K562 (cell line): Measurements from ENCODE around the gene HDAC9. TPM values are rescaled to one million over a fixed set of nuclear protein-coding genes. Genes with fewer than 3 reads are reported as not detected.

Experiments
- ATAC-seq: fragments of 200-7000 bp; cut with Tn5 transposase; 3 replicates; pipeline ENCODE4 v1.9.1; 2020; ENCODE audit warnings: moderate library complexity
- BruUV-seq: library from RNA; stranded (reverse); fragments of 400-500 nt; replicated peaks from 2 replicates; lab custom pipeline; 2021; lab: Mats Ljungman, UMichigan
- CTCF ChIA-PET: fragments of 300-600 bp; formaldehyde crosslinking; extraction: SDS; loops from one replicate; lab custom pipeline; 2021; ENCODE audit warnings: low intra/inter-chr PET ratio; lab: Yijun Ruan, JAX
- POLR2A ChIA-PET: fragments of 300-600, 350-650 bp; sonication (Branson Sonifier 250); formaldehyde crosslinking; extraction: SDS; loops from one replicate; lab custom pipeline; 2021; ENCODE audit warnings: antibody characterized with exemption, inconsistent platforms; lab: Yijun Ruan, JAX
- DNase-seq, 4 experiments: peaks; one replicate each; pipeline versions ENCODE4 v3.0.0 to v3.0.0-alpha.2; 2011 to 2018; ENCODE audit warnings: low spot score in 3 of 4, mixed read lengths in 3 of 4; ENCODE audit errors: extremely low read depth in 1 of 4
- FAIRE-seq: peaks from 2 replicates; lab custom pipeline; 2011; peaks lifted over from hg19 to GRCh38; lab: Jason Lieb, UNC
- H2AFZ ChIP-seq: 2 replicates; pipeline ENCODE4 v1.6.0; 2011; ENCODE audit warnings: low read depth, low read length, control low read depth, inconsistent platforms
- H3K27ac ChIP-seq: fragments of 200-600 bp; 3 replicates; pipeline ENCODE4 v1.8.0; 2011; ENCODE audit warnings: low read depth, mild to moderate bottlenecking, control low read depth, inconsistent platforms, low read length, moderate library complexity, mixed read lengths; ENCODE audit errors: extremely low read depth
- H3K27me3 ChIP-seq, 2 experiments: fragments of 300-600 bp in 1 of 2; 2 replicates in 1 of 2; 3 replicates in 1 of 2; pipeline versions ENCODE4 v1.6.0 to v1.8.0; 2011; ENCODE audit warnings: inconsistent platforms in 2 of 2, low read length in 2 of 2, mild to moderate bottlenecking in 1 of 2, mixed read lengths in 1 of 2, moderate library complexity in 1 of 2; ENCODE audit not compliant: control insufficient read depth in 2 of 2, insufficient read depth in 2 of 2
- H3K36me3 ChIP-seq: fragments of 300-600 bp; 3 replicates; pipeline ENCODE4 v1.8.0; 2011; ENCODE audit warnings: mild to moderate bottlenecking, low read length, inconsistent platforms; ENCODE audit not compliant: control insufficient read depth, insufficient read depth
- H3K4me1 ChIP-seq, 2 experiments: fragments of 200-600 bp in 1 of 2; replicated peaks in 1 of 2; 2 replicates in 1 of 2; 3 replicates in 1 of 2; pipeline versions ENCODE4 v1.5.1 to v1.8.0; 2011; ENCODE audit warnings: inconsistent platforms in 2 of 2, low read length in 2 of 2, mild to moderate bottlenecking in 1 of 2, mixed read lengths in 1 of 2, moderate library complexity in 1 of 2; ENCODE audit not compliant: control insufficient read depth in 2 of 2, insufficient read depth in 2 of 2
- H3K4me2 ChIP-seq: 2 replicates; pipeline ENCODE4 v1.6.1; 2011; ENCODE audit warnings: low read length, control low read depth, inconsistent platforms, mixed read lengths; ENCODE audit not compliant: insufficient read depth
- H3K4me3 ChIP-seq: fragments of 200-600 bp; sonication (generic), shearing (Covaris generic); 2 replicates; pipeline ENCODE4 v1.5.1; 2016; ENCODE audit warnings: control low read depth, inconsistent platforms
- H3K79me2 ChIP-seq: fragments of 200-600 bp; 3 replicates; pipeline ENCODE4 v1.8.0; 2011; ENCODE audit warnings: low read length, inconsistent platforms; ENCODE audit not compliant: control insufficient read depth, insufficient read depth
- H3K9ac ChIP-seq, 2 experiments: 2 replicates each; pipeline versions ENCODE4 v1.6.0 to v1.6.1; 2011; ENCODE audit warnings: low read depth in 2 of 2, low read length in 2 of 2, control low read depth in 1 of 2, inconsistent platforms in 1 of 2, mild to moderate bottlenecking in 1 of 2, mixed read lengths in 1 of 2; ENCODE audit not compliant: insufficient read depth in 1 of 2
- H3K9me1 ChIP-seq: one replicate; pipeline ENCODE4 v1.6.0; 2011; ENCODE audit warnings: inconsistent platforms, mild to moderate bottlenecking, low read length, moderate library complexity; ENCODE audit not compliant: control insufficient read depth, insufficient read depth
- H3K9me3 ChIP-seq: replicated peaks from 2 replicates; pipeline ENCODE4 v1.5.1; 2011; ENCODE audit warnings: low read depth, low read length, inconsistent platforms; ENCODE audit not compliant: control insufficient read depth, insufficient read depth
- H4K20me1 ChIP-seq: replicated peaks from 2 replicates; pipeline ENCODE4 v1.6.1; 2011; ENCODE audit warnings: low read length, inconsistent platforms, mixed read lengths; ENCODE audit not compliant: control insufficient read depth, insufficient read depth
- EZH2 ChIP-seq: IDR thresholded peaks from 2 replicates; pipeline ENCODE4 v1.6.1; 2012; ENCODE audit warnings: low read depth, mild to moderate bottlenecking, inconsistent platforms, low read length, borderline replicate concordance
- MEIS2 ChIP-seq: fragments of 450-650 bp; IDR thresholded peaks from 2 replicates; pipeline ENCODE4 v1.6.1; 2014; ENCODE audit warnings: mild to moderate bottlenecking; ENCODE audit not compliant: partially characterized antibody
- MIER1 ChIP-seq: fragments of 450-650 bp; IDR thresholded peaks from 2 replicates; pipeline ENCODE4 v1.6.1; 2016; ENCODE audit warnings: antibody characterized with exemption, mild to moderate bottlenecking, low read depth
- NEUROD1 ChIP-seq: fragments of 150-350 bp; IDR thresholded peaks from 2 replicates; pipeline ENCODE4 v1.6.1; 2014; ENCODE audit warnings: borderline replicate concordance, low read length, low read depth; ENCODE audit not compliant: partially characterized antibody
- NFE2 ChIP-seq: IDR thresholded peaks from 2 replicates; pipeline ENCODE4 v1.6.1; 2014; ENCODE audit warnings: antibody characterized with exemption, low read depth
- ZKSCAN3 ChIP-seq: fragments of 250-450 bp; sonication (Bioruptor Pico); IDR thresholded peaks from 2 replicates; pipeline ENCODE4 v1.4.0; 2020
- WGBS: fragments of 100-300 bp; shearing (Covaris generic); methylation state at CpG from one replicate; pipeline ENCODE4 v1.1.6; 2016; ENCODE audit warnings: low coverage, mixed read lengths; ENCODE audit not compliant: insufficient coverage; ENCODE audit errors: missing lambda C conversion rate; 5-methylcytosine and 5-hydroxymethylcytosine counted together
- in situ Hi-C: fragments of 300-500 bp; cut with MboI; formaldehyde crosslinking; loops from 4 replicates; pipeline ENCODE4 v1.15.0; 2018; ENCODE audit warnings: inconsistent platforms, mixed read lengths
- intact Hi-C: fragments of 100-400 bp; cut with micrococcal nuclease; formaldehyde crosslinking; loops from 2 replicates; pipeline ENCODE4 v1.14.2; 2022
- polyA plus RNA-seq, 8 experiments: library from polyadenylated mRNA; depleted of rRNA in 4 of 8; stranded (reverse) in 5 of 8; unstranded in 3 of 8; fragments of >200 nt; fragmentation: Nextera tagmentation in 2 of 8; fragmentation: Illumina TruSeq in 1 of 8; extraction: Ambion mirVana in 2 of 8; extraction: Trizol in 1 of 8; gene quantifications; 2 replicates each; pipeline versions ENCODE4 v1.2.1 to v1.2.3, GENCODE V29; 2011 to 2014; ENCODE audit warnings: inconsistent platforms in 1 of 8, missing spikeins in 1 of 8
- total RNA-seq, 7 experiments: library from RNA; depleted of rRNA in 6 of 7; stranded (reverse); fragments of >200 nt in 6 of 7; fragmentation: Illumina TruSeq in 2 of 7; extraction: Trizol in 2 of 7; gene quantifications; 2 replicates each; pipeline versions ENCODE4 v1.2.1 to v1.2.3, GENCODE V29; 2011 to 2021; ENCODE audit warnings: low replicate concordance in 1 of 7
- TF ChIP-seq, protein P1 (sequence below): fragments of 450-650 bp; IDR thresholded peaks from 2 replicates; pipeline ENCODE4 v1.6.1; 2016; ENCODE audit warnings: mild to moderate bottlenecking
- TF ChIP-seq, protein P2 (sequence below): sonication (generic); formaldehyde crosslinking; IDR thresholded peaks from 2 replicates; pipeline ENCODE4 v1.8.0; 2022; ENCODE audit warnings: mild to moderate bottlenecking, missing genetic modification reagents
- TF ChIP-seq, protein P3 (sequence below): fragments of 450-650 bp; formaldehyde crosslinking; IDR thresholded peaks from 2 replicates; pipeline ENCODE4 v1.4.0; 2020; ENCODE audit warnings: mild to moderate bottlenecking
- TF ChIP-seq, protein P4 (sequence below): fragments of 450-650 bp; formaldehyde crosslinking; IDR thresholded peaks from 2 replicates; pipeline ENCODE4 v1.4.0; 2020; ENCODE audit warnings: mild to moderate bottlenecking, moderate library complexity

The HDAC9 gene
- total and polyA plus RNA-seq, 9 of the 15 experiments (the other 6 are each of a cell fraction or from before 2014, with no cell fraction given) = 0.08 to 0.91 (median 0.33) TPM

- CTCF ChIA-PET = no interaction called here
These were observed 183.7 kb downstream of the HDAC9 start for GRCh38 chr7:18679261-18679660.

DNA sequence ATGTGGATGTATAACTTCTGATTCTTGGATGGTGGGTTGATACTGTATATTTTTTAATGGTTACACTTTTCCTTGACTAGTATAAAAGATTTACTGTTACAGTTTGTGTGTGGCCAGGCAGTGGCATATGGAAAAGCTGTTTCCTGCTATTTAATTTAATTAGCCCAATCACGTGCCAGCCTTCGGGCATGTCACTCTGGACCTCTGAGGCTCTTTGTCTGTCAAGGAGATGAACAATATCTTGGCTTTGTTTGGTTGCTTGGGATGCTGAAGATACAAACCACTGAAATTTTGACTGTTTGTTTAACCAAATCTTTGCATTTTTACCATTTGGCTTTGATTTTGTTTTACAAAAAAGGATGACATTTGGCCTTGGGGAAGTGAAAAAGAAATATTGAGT lies 185.0 kb downstream of the HDAC9 start:
- no peaks in the 10 kb centered on the region for H3K4me1 ChIP-seq
- no peak overlapping the region for H3K9ac ChIP-seq
- intact Hi-C loops (no loop called here), in situ Hi-C loops (no loop called here)
- 0% methylated on average over 2 of the region's 2 CpGs for WGBS
- DNase-seq (no peak), ATAC-seq (no peak), FAIRE-seq (no peak)
- no TSS peak for BruUV-seq
- H4K20me1 ChIP-seq = no peaks in the 10 kb centered on the region
- no peak overlapping the region for H2AFZ ChIP-seq
- no peak overlapping the region for H3K4me3 ChIP-seq
- ChIA-PET CTCF (no interaction called here), POLR2A (no interaction called here)
- no peaks in the 10 kb centered on the region for H3K9me3 ChIP-seq
- H3K4me2 ChIP-seq = no peak overlapping the region
- no peak overlapping the region for H3K27ac ChIP-seq
- H3K36me3 ChIP-seq = no peaks in the 10 kb centered on the region
- no peaks in the 10 kb centered on the region for H3K27me3 ChIP-seq
- H3K79me2 ChIP-seq = no peaks in the 10 kb centered on the region
- H3K9me1 ChIP-seq = no peaks in the 10 kb centered on the region
- TF ChIP-seq, protein P1, sequence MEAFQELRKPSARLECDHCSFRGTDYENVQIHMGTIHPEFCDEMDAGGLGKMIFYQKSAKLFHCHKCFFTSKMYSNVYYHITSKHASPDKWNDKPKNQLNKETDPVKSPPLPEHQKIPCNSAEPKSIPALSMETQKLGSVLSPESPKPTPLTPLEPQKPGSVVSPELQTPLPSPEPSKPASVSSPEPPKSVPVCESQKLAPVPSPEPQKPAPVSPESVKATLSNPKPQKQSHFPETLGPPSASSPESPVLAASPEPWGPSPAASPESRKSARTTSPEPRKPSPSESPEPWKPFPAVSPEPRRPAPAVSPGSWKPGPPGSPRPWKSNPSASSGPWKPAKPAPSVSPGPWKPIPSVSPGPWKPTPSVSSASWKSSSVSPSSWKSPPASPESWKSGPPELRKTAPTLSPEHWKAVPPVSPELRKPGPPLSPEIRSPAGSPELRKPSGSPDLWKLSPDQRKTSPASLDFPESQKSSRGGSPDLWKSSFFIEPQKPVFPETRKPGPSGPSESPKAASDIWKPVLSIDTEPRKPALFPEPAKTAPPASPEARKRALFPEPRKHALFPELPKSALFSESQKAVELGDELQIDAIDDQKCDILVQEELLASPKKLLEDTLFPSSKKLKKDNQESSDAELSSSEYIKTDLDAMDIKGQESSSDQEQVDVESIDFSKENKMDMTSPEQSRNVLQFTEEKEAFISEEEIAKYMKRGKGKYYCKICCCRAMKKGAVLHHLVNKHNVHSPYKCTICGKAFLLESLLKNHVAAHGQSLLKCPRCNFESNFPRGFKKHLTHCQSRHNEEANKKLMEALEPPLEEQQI = no peak
- TF ChIP-seq, protein P2, sequence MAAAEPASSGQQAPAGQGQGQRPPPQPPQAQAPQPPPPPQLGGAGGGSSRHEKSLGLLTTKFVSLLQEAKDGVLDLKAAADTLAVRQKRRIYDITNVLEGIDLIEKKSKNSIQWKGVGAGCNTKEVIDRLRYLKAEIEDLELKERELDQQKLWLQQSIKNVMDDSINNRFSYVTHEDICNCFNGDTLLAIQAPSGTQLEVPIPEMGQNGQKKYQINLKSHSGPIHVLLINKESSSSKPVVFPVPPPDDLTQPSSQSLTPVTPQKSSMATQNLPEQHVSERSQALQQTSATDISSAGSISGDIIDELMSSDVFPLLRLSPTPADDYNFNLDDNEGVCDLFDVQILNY (CRISPR knock-in tag) = no peak
- TF ChIP-seq, protein P3, sequence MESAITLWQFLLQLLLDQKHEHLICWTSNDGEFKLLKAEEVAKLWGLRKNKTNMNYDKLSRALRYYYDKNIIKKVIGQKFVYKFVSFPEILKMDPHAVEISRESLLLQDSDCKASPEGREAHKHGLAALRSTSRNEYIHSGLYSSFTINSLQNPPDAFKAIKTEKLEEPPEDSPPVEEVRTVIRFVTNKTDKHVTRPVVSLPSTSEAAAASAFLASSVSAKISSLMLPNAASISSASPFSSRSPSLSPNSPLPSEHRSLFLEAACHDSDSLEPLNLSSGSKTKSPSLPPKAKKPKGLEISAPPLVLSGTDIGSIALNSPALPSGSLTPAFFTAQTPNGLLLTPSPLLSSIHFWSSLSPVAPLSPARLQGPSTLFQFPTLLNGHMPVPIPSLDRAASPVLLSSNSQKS = no peak
- TF ChIP-seq MEIS2 (no peak), EZH2 (no peak), MIER1 (no peak), ZKSCAN3 (CRISPR knock-in tag) (no peak)

More at GRCh38 chr7:18679261-18679660, 183.7 kb downstream of the HDAC9 start:
- TF ChIP-seq, protein P4, sequence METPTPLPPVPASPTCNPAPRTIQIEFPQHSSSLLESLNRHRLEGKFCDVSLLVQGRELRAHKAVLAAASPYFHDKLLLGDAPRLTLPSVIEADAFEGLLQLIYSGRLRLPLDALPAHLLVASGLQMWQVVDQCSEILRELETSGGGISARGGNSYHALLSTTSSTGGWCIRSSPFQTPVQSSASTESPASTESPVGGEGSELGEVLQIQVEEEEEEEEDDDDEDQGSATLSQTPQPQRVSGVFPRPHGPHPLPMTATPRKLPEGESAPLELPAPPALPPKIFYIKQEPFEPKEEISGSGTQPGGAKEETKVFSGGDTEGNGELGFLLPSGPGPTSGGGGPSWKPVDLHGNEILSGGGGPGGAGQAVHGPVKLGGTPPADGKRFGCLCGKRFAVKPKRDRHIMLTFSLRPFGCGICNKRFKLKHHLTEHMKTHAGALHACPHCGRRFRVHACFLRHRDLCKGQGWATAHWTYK (CRISPR knock-in tag) = no peak
- TF ChIP-seq NEUROD1 (no peak), NFE2 (no peak)
- H3K4me1 ChIP-seq = no peaks in the 10 kb centered on the region
- H3K9me1 ChIP-seq = no peaks in the 10 kb centered on the region
- no TSS peak for BruUV-seq
- POLR2A ChIA-PET = no interaction called here
- no peaks in the 10 kb centered on the region for H4K20me1 ChIP-seq
- DNase-seq (no peak), ATAC-seq (no peak), FAIRE-seq (no peak)
- no peak overlapping the region for H3K9ac ChIP-seq
- H3K36me3 ChIP-seq = no peaks in the 10 kb centered on the region
- H3K4me2 ChIP-seq = no peak overlapping the region
- no peak overlapping the region for H2AFZ ChIP-seq
- intact Hi-C loops = no loop called here
- H3K79me2 ChIP-seq = no peaks in the 10 kb centered on the region
- no peaks in the 10 kb centered on the region for H3K27me3 ChIP-seq
- H3K4me3 ChIP-seq = no peak overlapping the region
- H3K9me3 ChIP-seq = no peaks in the 10 kb centered on the region
- WGBS = 0% methylated on average over 1 of the region's 1 CpG
- H3K27ac ChIP-seq = no peak overlapping the region
- in situ Hi-C loops = no loop called here
